GM18951 (cell line): ENCODE data around the gene HACE1.

Experiments
- POLR2A ChIP-seq: IDR thresholded peaks from 4 replicates; pipeline ENCODE4 v1.6.1; 2011; ENCODE audit warnings: mild to moderate bottlenecking; ENCODE audit not compliant: insufficient read length, insufficient read depth; ENCODE audit errors: extremely low read depth
- in situ Hi-C: fragments of 300-500 bp; cut with MboI; formaldehyde crosslinking; loops from one replicate; pipeline ENCODE4 v1.12.0; 2022; ENCODE audit warnings: low sequenced_read_pairs, mixed read lengths, inconsistent platforms; ENCODE audit not compliant: unreplicated experiment

HACE1 gene

GRCh38 chr6:104729433-104729832, 130.3 kb downstream of the HACE1 start:
- in situ Hi-C loops: no loop called here
- TF ChIP-seq POLR2A: no peak

GRCh38 chr6:104728448-104728847, 131.3 kb downstream of the HACE1 start:
- no peak for TF ChIP-seq POLR2A
- in situ Hi-C loops: no loop called here

GRCh38 chr6:104718672-104719071, 141.0 kb downstream of the HACE1 start:
- no peak for TF ChIP-seq POLR2A

GRCh38 chr6:104716858-104717257, 142.9 kb downstream of the HACE1 start:
- in situ Hi-C loops: no loop called here
- no peak for TF ChIP-seq POLR2A

More at GRCh38 chr6:104718672-104719071, 141.0 kb downstream of the HACE1 start:
- in situ Hi-C loops: no loop called here

- TF ChIP-seq POLR2A: no peak
- in situ Hi-C loops: no loop called here
Observed at GRCh38 chr6:104714796-104715195, 144.9 kb downstream of the HACE1 start.

- in situ Hi-C loops: no loop called here
Observed at GRCh38 chr6:104713982-104714381, 145.7 kb downstream of the HACE1 start.

GRCh38 chr6:104711371-104711770, 148.3 kb downstream of the HACE1 start:
- no peak for TF ChIP-seq POLR2A
- in situ Hi-C loops: no loop called here

More at GRCh38 chr6:104713982-104714381, 145.7 kb downstream of the HACE1 start:
- no peak for TF ChIP-seq POLR2A

GRCh38 chr6:104710543-104711335, 149.0 kb downstream of the HACE1 start:
- in situ Hi-C loops: no loop called here
- TF ChIP-seq POLR2A: no peak

- no peak for TF ChIP-seq POLR2A
- in situ Hi-C loops: no loop called here
Observed at GRCh38 chr6:104705916-104706442, 153.7 kb downstream of the HACE1 start.

GRCh38 chr6:104705095-104705707, 154.5 kb downstream of the HACE1 start:
- TF ChIP-seq POLR2A: no peak
- in situ Hi-C loops: no loop called here

GRCh38 chr6:104704191-104704590, 155.5 kb downstream of the HACE1 start:
- no peak for TF ChIP-seq POLR2A
- in situ Hi-C loops: no loop called here

- no peak for TF ChIP-seq POLR2A
- in situ Hi-C loops: no loop called here
Observed at GRCh38 chr6:104702126-104702841, 157.4 kb downstream of the HACE1 start.
